CD4-positive, alpha-beta memory T cell (primary cell): ENCODE measurements around the gene APOF. TPM values are rescaled to one million over a fixed set of nuclear protein-coding genes. Genes with fewer than 3 reads are reported as not detected.
"Not testable (repeated sequence)": the region's sequence is repeated elsewhere in the genome, so short reads cannot be mapped to it uniquely, and the experiment has no call there.

Experiments
- CTCF ChIA-PET: fragments of 350-600 bp; sonication (Branson Sonifier 250); formaldehyde crosslinking; loops from one replicate; lab custom pipeline; 2021; ENCODE audit warnings: inconsistent platforms; ENCODE audit not compliant: partially characterized antibody; lab: Charles Lee
- POLR2A ChIA-PET: fragments of 350-600 bp; sonication (Branson Sonifier 250); formaldehyde crosslinking; loops from one replicate; lab custom pipeline; 2021; ENCODE audit not compliant: partially characterized antibody; lab: Charles Lee
- DNase-seq, 5 donors: peaks; one replicate each; pipeline versions ENCODE4 v3.0.0 to v3.0.0-alpha.2; 2020 to 2022; ENCODE audit warnings: mixed read lengths in 1 of 5
- H3K27ac ChIP-seq: one replicate; pipeline ENCODE4 v1.7.0; 2013; ENCODE audit warnings: low read depth, low read length
- H3K27me3 ChIP-seq: 2 replicates; pipeline ENCODE4 v1.7.0; 2013; ENCODE audit warnings: mild to moderate bottlenecking, low read length, moderate library complexity; ENCODE audit not compliant: insufficient read depth
- H3K36me3 ChIP-seq: 2 replicates; pipeline ENCODE4 v1.7.0; 2013; ENCODE audit warnings: mild to moderate bottlenecking, low read length, moderate library complexity; ENCODE audit not compliant: insufficient read depth
- H3K4me1 ChIP-seq: 2 replicates; pipeline ENCODE4 v1.7.0; 2013; ENCODE audit warnings: mild to moderate bottlenecking, low read length, moderate library complexity; ENCODE audit not compliant: insufficient read depth
- H3K4me3 ChIP-seq, 2 donors: one replicate each; pipeline ENCODE4 v1.7.0; 2013; ENCODE audit warnings: low read length in 2 of 2, mild to moderate bottlenecking in 1 of 2
- H3K9me3 ChIP-seq, 2 donors: one replicate each; pipeline ENCODE4 v1.7.0; 2013; ENCODE audit warnings: low read length in 2 of 2, control low read depth in 1 of 2; ENCODE audit not compliant: control insufficient read depth in 1 of 2
- H3K27ac Mint-ChIP-seq, 7 donors: one replicate each; pipeline ENCODE4 v1.8.0; 2020 to 2021; ENCODE audit warnings: mixed read lengths in 7 of 7, mild to moderate bottlenecking in 6 of 7, inconsistent platforms in 3 of 7, moderate library complexity in 3 of 7
- H3K27me3 Mint-ChIP-seq, 2 donors: one replicate each; pipeline ENCODE4 v1.8.0; 2020 to 2021; ENCODE audit warnings: mixed read lengths in 2 of 2
- H3K36me3 Mint-ChIP-seq, 2 donors: one replicate each; pipeline ENCODE4 v1.8.0; 2020 to 2021; ENCODE audit warnings: mixed read lengths in 2 of 2, inconsistent platforms in 1 of 2, mild to moderate bottlenecking in 1 of 2
- H3K4me1 Mint-ChIP-seq, 4 donors: one replicate each; pipeline ENCODE4 v1.8.0; 2020 to 2021; ENCODE audit warnings: mixed read lengths in 4 of 4, mild to moderate bottlenecking in 1 of 4
- H3K4me3 Mint-ChIP-seq, 8 donors: one replicate each; pipeline ENCODE4 v1.8.0; 2020 to 2021; ENCODE audit warnings: mixed read lengths in 8 of 8, mild to moderate bottlenecking in 7 of 8, moderate library complexity in 6 of 8, inconsistent platforms in 3 of 8
- H3K9me3 Mint-ChIP-seq, 8 donors: one replicate each; pipeline ENCODE4 v1.8.0; 2020 to 2021; ENCODE audit warnings: mixed read lengths in 8 of 8, mild to moderate bottlenecking in 5 of 8, inconsistent platforms in 3 of 8, moderate library complexity in 1 of 8
- intact Hi-C: fragments of 100-400 bp; cut with micrococcal nuclease; formaldehyde crosslinking; loops from one replicate; pipeline ENCODE4 v1.15.1; 2023
- polyA plus RNA-seq, 2 donors: library from polyadenylated mRNA; unstranded; fragments of 300-500 nt; fragmentation: Illumina TruSeq; gene quantifications; one replicate each; pipeline ENCODE4 v1.2.3, GENCODE V29; 2021
- total RNA-seq, 2 experiments: library from RNA; stranded (reverse); gene quantifications; one replicate each; pipeline ENCODE4 v1.2.3, GENCODE V29; 2021

The APOF gene
- total and polyA plus RNA-seq, 4 experiments from 2014 or later = not detected

DNA sequence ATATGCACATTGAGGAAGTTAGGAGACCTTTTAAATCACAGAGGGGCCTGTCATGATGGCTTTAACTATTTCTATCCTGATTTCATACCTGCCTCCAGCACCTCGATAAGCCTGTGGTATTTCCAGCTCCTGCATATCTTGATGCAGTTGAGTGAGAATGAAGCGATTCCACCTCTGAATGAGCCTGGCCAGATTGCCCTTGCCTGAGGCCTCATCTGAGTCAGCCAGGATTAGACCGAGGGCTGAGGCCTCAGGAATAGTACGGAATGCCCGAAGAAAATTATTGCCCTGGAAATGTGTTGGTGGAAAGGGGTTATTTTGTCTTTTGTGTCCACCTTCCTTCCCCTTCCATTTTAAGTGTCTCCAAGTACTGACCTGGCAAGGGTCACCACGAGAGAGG lies 38.5 kb downstream of the APOF start:
- Mint-ChIP-seq H3K4me3 (no peak overlapping the region), H3K36me3 (peaks cover 54 to 72% of the 10 kb centered on the region in 2 donors), H3K27ac (peak overlapping the region in 2 of 7 donors; percentile 32 to 49), H3K9me3 (no peaks in the 10 kb centered on the region), H3K4me1 (peaks cover 0 to 5% (median 0%) of the 10 kb centered on the region in 4 donors), H3K27me3 (no peaks in the 10 kb centered on the region)
- ChIA-PET POLR2A (interaction anchor here (1.4 kb wide), 1 partner anchor 14 kb away, joined by 3 read pairs; the partner anchor contains the start of gene IL23A), CTCF (interaction anchor here (1.1 kb wide), 1 partner anchor 10 kb away, joined by 3 read pairs; no protein-coding TSS in a partner anchor)
- no peak for DNase-seq
- intact Hi-C loops = no loop called here
- no peaks in the 10 kb centered on the region for H3K9me3 ChIP-seq
- no peaks in the 10 kb centered on the region for H3K4me1 ChIP-seq
- no peak overlapping the region for H3K4me3 ChIP-seq
- H3K27me3 ChIP-seq = no peaks in the 10 kb centered on the region
- peaks cover 55% of the 10 kb centered on the region for H3K36me3 ChIP-seq
- no peak overlapping the region for H3K27ac ChIP-seq

DNA sequence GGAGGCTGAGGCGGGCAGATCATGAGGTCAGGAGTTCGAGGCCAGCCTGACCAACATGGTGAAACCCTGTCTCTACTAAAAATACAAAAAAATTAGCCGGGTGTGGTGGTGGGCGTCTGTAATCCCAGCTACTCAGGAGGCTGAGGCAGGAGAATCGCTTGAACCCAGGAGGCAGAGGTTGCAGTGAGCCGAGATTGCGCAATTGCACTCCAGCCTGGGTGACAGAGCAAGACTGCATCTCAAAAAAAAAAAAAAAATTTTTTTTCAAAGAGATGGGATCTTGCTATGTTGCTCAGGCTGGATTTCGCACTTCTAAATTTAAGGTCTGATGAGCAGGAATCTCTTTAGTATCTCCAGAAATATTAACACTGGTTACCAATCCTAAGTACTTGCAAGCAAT lies 41.0 kb downstream of the APOF start:
- H3K27me3 Mint-ChIP-seq, intact Hi-C loops, H3K4me1 ChIP-seq, H3K27ac ChIP-seq, H3K27ac Mint-ChIP-seq, H3K4me3 ChIP-seq, DNase-seq, H3K9me3 Mint-ChIP-seq, H3K4me1 Mint-ChIP-seq, H3K9me3 ChIP-seq, H3K4me3 Mint-ChIP-seq, POLR2A ChIA-PET, H3K27me3 ChIP-seq: not testable (repeated sequence)
- peaks cover 47 to 60% of the 10 kb centered on the region in 2 donors for H3K36me3 Mint-ChIP-seq
- peaks cover 53% of the 10 kb centered on the region for H3K36me3 ChIP-seq
- CTCF ChIA-PET = interaction anchor here (0.7 kb wide), 2 partner anchors 237 to 965 kb away, joined by 3 read pairs; no protein-coding TSS in a partner anchor

DNA sequence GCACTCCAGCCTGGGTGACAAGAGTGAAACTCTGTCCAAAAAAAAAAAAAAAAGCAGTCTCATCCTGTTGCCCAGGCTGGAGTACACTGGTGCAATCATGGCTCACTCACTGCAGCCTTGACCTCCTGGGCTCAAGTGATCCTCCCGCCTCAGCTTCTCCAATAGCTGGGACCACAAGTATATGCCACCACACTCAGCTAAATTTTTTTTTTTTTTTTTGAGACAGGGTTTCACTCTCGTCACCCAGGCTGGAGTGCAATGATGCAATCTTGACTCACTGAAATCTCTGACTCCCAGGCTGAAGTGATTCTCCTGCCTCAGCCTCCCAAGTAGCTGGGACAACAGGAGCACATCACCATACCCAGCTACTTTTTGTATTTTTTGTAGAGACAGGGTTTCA lies 41.6 kb downstream of the APOF start:
- peaks cover 43 to 57% of the 10 kb centered on the region in 2 donors for H3K36me3 Mint-ChIP-seq
- CTCF ChIA-PET = interaction anchor here (0.5 to 0.7 kb wide), 3 partner anchors 118 to 965 kb away, joined by 3 to 4 read pairs (median 3); no protein-coding TSS in a partner anchor
- H3K36me3 ChIP-seq = peaks cover 47% of the 10 kb centered on the region
- H3K27ac ChIP-seq = no peak overlapping the region
- H3K4me3 ChIP-seq = no peak overlapping the region
- H3K9me3 Mint-ChIP-seq = no peaks in the 10 kb centered on the region
- H3K27me3 Mint-ChIP-seq = no peaks in the 10 kb centered on the region
- no peak overlapping the region for H3K4me3 Mint-ChIP-seq
- DNase-seq = no peak
- intact Hi-C loops = no loop called here
- no peaks in the 10 kb centered on the region for H3K9me3 ChIP-seq
- peaks cover 0 to 6% (median 2%) of the 10 kb centered on the region in 4 donors for H3K4me1 Mint-ChIP-seq
- H3K4me1 ChIP-seq = peaks cover 5% of the 10 kb centered on the region
- H3K27me3 ChIP-seq = no peaks in the 10 kb centered on the region
- POLR2A ChIA-PET = interaction anchor here (0.5 kb wide), 1 partner anchor 144 kb away, joined by 3 read pairs; no protein-coding TSS in a partner anchor
- no peak overlapping the region for H3K27ac Mint-ChIP-seq

DNA sequence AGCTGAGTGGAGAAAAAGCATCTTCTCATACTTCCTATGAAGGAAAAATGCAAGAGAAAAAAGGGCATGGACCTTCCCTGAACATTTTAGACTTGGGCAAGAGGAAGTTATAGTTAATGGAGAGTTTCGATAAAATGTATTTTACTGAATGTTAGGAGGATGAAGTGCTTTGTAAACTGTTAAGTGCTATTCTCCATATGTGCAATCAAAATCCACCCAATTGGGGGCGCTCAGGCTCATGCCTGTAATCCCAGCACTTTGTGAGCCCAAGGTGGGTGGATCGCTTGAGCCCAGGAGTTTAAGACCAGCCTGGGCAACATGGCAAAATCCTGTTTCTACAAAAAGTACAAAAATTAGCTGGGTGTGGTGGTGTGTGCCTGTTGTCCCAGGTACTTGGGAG lies 45.0 kb downstream of the APOF start:
- no peak overlapping the region for H3K4me3 ChIP-seq
- no peaks in the 10 kb centered on the region for H3K27me3 ChIP-seq
- no peak overlapping the region for H3K27ac ChIP-seq
- H3K9me3 ChIP-seq = no peaks in the 10 kb centered on the region
- intact Hi-C loops = loop anchor here (2.0 kb wide), 1 partner anchor 199 kb away; the partner anchor contains the start of gene ZC3H10
- Mint-ChIP-seq H3K27ac (peak overlapping the region in 6 of 7 donors; percentile 42 to 74 (median 54)), H3K27me3 (no peaks in the 10 kb centered on the region), H3K4me1 (peaks cover 1 to 25% (median 13%) of the 10 kb centered on the region in 4 donors), H3K9me3 (no peaks in the 10 kb centered on the region), H3K36me3 (peaks cover 16 to 33% of the 10 kb centered on the region in 2 donors), H3K4me3 (no peak overlapping the region)
- ChIA-PET POLR2A (interaction anchor here (2.6 to 4.4 kb wide), 3 partner anchors 18 to 131 kb away, joined by 19 to 109 read pairs (median 59); partner anchors contain the start of genes IL23A, PAN2, STAT2 and TIMELESS), CTCF (interaction anchor here (1.0 to 4.4 kb wide), 3 partner anchors 19 to 146 kb away, joined by 3 to 37 read pairs (median 6); partner anchors contain the start of gene TIMELESS)
- peaks cover 15% of the 10 kb centered on the region for H3K36me3 ChIP-seq
- no peak for DNase-seq
- H3K4me1 ChIP-seq = peaks cover 18% of the 10 kb centered on the region

- H3K27me3 Mint-ChIP-seq = no peaks in the 10 kb centered on the region
- peak within 1 kb of the TSS; percentile 98 to 100 (median 99) for H3K27ac Mint-ChIP-seq
- H3K4me1 Mint-ChIP-seq = peaks cover 1 to 25% (median 13%) of the 10 kb centered on the region in 4 donors
- Histone ChIP-seq H3K4me3 (peak within 1 kb of the TSS; percentile 99 to 100), H3K27me3 (no peaks in the 10 kb centered on the region), H3K27ac (peak within 1 kb of the TSS; percentile 95), H3K9me3 (no peaks in the 10 kb centered on the region), H3K4me1 (peaks cover 18% of the 10 kb centered on the region), H3K36me3 (peaks cover 9% of the 10 kb centered on the region)
- peaks cover 10 to 30% of the 10 kb centered on the region in 2 donors for H3K36me3 Mint-ChIP-seq
- CTCF ChIA-PET = interaction anchor here (0.7 to 4.4 kb wide), 18 partner anchors 12 to 321 kb away, joined by 3 to 37 read pairs (median 4); partner anchors contain the start of genes IL23A, PAN2, SMARCC2 and SPRYD4
- intact Hi-C loops = loop anchor here (1.0 to 2.0 kb wide), 8 partner anchors 16 to 197 kb away; partner anchors contain the start of genes CS, IL23A, PAN2 and SPRYD4
- peak within 1 kb of the TSS; percentile 97 to 100 (median 98) for H3K4me3 Mint-ChIP-seq
- DNase-seq = peak; percentile 93 to 97 (median 95)
- POLR2A ChIA-PET = interaction anchor here (0.6 to 4.4 kb wide), 36 partner anchors 9 to 796 kb away, joined by 3 to 109 read pairs (median 5); partner anchors contain the start of genes ANKRD52, BLOC1S1, COQ10A and DGKA
- H3K9me3 Mint-ChIP-seq = no peaks in the 10 kb centered on the region
Measured at GRCh38 chr12:56315622-56316473, 46.8 kb downstream of the APOF start, which contains the start of gene CNPY2. Gene CNPY2, minus strand, starts transcription at chr12:56315988. Its CDS starts 771 bp downstream, at chr12:56315217.

- Mint-ChIP-seq H3K27ac (peak overlapping the region; percentile 98 to 100 (median 99)), H3K36me3 (peaks cover 15 to 35% of the 10 kb centered on the region in 2 donors), H3K4me1 (peaks cover 1 to 25% (median 13%) of the 10 kb centered on the region in 4 donors), H3K4me3 (peak overlapping the region; percentile 97 to 100 (median 98)), H3K9me3 (no peaks in the 10 kb centered on the region), H3K27me3 (no peaks in the 10 kb centered on the region)
- Histone ChIP-seq H3K27me3 (no peaks in the 10 kb centered on the region), H3K4me3 (peak overlapping the region; percentile 99 to 100), H3K4me1 (peaks cover 18% of the 10 kb centered on the region), H3K9me3 (no peaks in the 10 kb centered on the region), H3K36me3 (peaks cover 9% of the 10 kb centered on the region), H3K27ac (peak overlapping the region; percentile 95)
- POLR2A ChIA-PET = interaction anchor here (0.6 to 4.4 kb wide), 32 partner anchors 8 to 796 kb away, joined by 3 to 109 read pairs (median 5); partner anchors contain the start of genes ANKRD52, COQ10A, DNAJC14 and ESYT1
- intact Hi-C loops = no loop called here
- CTCF ChIA-PET = interaction anchor here (0.7 to 4.4 kb wide), 9 partner anchors 17 to 195 kb away, joined by 3 to 37 read pairs (median 6); partner anchors contain the start of genes IL23A, SMARCC2 and STAT2
- peak in 1 of 5 donors; percentile 5 for DNase-seq
Measured at GRCh38 chr12:56315249-56315621, 47.4 kb downstream of the APOF start.
